ENCODE data around the gene FOXI3.

The FOXI3 gene

DNA sequence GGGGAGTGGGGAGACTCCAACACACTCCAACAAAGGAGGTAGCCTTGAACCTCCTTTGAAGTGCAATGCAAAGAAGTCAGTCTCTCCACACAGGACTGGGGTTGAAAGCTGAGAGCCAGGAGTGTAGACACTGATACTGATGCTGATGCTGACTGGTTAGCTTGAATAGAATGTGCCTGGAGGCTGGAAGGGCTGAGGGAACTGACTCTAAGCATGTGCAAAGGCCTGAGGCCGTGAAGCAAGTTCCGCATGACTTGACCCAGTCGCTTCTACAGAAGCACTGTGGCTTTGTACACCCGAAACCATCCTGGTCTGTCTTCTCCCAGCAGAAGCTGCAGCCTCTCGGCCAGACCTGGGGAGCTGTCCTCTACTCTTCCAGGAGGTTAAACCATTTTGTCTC is 10.4 kb downstream of the FOXI3 start:
- TF ChIP-seq ZC3H10 (CRISPR knock-in tag; IDR thresholded peaks at IDR 0.05), result no peak
- TF ChIP-seq ISL1 (CRISPR knock-in tag; IDR thresholded peaks at IDR 0.05), result no peak
- TF ChIP-seq, protein P1, sequence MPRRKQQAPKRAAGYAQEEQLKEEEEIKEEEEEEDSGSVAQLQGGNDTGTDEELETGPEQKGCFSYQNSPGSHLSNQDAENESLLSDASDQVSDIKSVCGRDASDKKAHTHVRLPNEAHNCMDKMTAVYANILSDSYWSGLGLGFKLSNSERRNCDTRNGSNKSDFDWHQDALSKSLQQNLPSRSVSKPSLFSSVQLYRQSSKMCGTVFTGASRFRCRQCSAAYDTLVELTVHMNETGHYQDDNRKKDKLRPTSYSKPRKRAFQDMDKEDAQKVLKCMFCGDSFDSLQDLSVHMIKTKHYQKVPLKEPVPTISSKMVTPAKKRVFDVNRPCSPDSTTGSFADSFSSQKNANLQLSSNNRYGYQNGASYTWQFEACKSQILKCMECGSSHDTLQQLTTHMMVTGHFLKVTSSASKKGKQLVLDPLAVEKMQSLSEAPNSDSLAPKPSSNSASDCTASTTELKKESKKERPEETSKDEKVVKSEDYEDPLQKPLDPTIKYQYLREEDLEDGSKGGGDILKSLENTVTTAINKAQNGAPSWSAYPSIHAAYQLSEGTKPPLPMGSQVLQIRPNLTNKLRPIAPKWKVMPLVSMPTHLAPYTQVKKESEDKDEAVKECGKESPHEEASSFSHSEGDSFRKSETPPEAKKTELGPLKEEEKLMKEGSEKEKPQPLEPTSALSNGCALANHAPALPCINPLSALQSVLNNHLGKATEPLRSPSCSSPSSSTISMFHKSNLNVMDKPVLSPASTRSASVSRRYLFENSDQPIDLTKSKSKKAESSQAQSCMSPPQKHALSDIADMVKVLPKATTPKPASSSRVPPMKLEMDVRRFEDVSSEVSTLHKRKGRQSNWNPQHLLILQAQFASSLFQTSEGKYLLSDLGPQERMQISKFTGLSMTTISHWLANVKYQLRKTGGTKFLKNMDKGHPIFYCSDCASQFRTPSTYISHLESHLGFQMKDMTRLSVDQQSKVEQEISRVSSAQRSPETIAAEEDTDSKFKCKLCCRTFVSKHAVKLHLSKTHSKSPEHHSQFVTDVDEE (CRISPR knock-in tag; IDR thresholded peaks at IDR 0.05), result no peak
- TF ChIP-seq BACH2 (CRISPR knock-in tag; IDR thresholded peaks at IDR 0.05; ENCODE audit: borderline replicate concordance), result no peak
- TF ChIP-seq TOX (CRISPR knock-in tag; IDR thresholded peaks at IDR 0.05; ENCODE audit: borderline replicate concordance), result no peak
- TF ChIP-seq ZNF8 (CRISPR knock-in tag; IDR thresholded peaks at IDR 0.05), result no peak
- TF ChIP-seq, protein P2, sequence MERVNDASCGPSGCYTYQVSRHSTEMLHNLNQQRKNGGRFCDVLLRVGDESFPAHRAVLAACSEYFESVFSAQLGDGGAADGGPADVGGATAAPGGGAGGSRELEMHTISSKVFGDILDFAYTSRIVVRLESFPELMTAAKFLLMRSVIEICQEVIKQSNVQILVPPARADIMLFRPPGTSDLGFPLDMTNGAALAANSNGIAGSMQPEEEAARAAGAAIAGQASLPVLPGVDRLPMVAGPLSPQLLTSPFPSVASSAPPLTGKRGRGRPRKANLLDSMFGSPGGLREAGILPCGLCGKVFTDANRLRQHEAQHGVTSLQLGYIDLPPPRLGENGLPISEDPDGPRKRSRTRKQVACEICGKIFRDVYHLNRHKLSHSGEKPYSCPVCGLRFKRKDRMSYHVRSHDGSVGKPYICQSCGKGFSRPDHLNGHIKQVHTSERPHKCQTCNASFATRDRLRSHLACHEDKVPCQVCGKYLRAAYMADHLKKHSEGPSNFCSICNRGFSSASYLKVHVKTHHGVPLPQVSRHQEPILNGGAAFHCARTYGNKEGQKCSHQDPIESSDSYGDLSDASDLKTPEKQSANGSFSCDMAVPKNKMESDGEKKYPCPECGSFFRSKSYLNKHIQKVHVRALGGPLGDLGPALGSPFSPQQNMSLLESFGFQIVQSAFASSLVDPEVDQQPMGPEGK (CRISPR knock-in tag; IDR thresholded peaks at IDR 0.05; ENCODE audit: borderline replicate concordance), result no peak
- no peak for TF ChIP-seq GLIS3 (CRISPR knock-in tag; IDR thresholded peaks at IDR 0.05)
- TF ChIP-seq PPARA (CRISPR knock-in tag; IDR thresholded peaks at IDR 0.05; ENCODE audit: borderline replicate concordance), result no peak
- TF ChIP-seq ZNF565 (CRISPR knock-in tag; conservative IDR thresholded peaks at IDR 0.05; ENCODE audit: low read depth), result no peak
- TF ChIP-seq, protein P3, sequence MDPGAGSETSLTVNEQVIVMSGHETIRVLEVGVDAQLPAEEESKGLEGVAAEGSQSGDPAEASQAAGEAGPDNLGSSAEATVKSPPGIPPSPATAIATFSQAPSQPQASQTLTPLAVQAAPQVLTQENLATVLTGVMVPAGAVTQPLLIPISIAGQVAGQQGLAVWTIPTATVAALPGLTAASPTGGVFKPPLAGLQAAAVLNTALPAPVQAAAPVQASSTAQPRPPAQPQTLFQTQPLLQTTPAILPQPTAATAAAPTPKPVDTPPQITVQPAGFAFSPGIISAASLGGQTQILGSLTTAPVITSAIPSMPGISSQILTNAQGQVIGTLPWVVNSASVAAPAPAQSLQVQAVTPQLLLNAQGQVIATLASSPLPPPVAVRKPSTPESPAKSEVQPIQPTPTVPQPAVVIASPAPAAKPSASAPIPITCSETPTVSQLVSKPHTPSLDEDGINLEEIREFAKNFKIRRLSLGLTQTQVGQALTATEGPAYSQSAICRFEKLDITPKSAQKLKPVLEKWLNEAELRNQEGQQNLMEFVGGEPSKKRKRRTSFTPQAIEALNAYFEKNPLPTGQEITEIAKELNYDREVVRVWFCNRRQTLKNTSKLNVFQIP (CRISPR knock-in tag; IDR thresholded peaks at IDR 0.05; ENCODE audit: borderline replicate concordance, low read depth), result no peak
- TF ChIP-seq, protein P4, sequence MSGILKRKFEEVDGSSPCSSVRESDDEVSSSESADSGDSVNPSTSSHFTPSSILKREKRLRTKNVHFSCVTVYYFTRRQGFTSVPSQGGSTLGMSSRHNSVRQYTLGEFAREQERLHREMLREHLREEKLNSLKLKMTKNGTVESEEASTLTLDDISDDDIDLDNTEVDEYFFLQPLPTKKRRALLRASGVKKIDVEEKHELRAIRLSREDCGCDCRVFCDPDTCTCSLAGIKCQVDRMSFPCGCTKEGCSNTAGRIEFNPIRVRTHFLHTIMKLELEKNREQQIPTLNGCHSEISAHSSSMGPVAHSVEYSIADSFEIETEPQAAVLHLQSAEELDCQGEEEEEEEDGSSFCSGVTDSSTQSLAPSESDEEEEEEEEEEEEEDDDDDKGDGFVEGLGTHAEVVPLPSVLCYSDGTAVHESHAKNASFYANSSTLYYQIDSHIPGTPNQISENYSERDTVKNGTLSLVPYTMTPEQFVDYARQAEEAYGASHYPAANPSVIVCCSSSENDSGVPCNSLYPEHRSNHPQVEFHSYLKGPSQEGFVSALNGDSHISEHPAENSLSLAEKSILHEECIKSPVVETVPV (CRISPR knock-in tag; IDR thresholded peaks at IDR 0.05), result no peak
- TF ChIP-seq ARNTL (CRISPR knock-in tag; IDR thresholded peaks at IDR 0.05; ENCODE audit: borderline replicate concordance, low read depth), result no peak
- TF ChIP-seq ZNF70 (CRISPR knock-in tag; IDR thresholded peaks at IDR 0.05), result no peak
- no peak for TF ChIP-seq SNAI2 (CRISPR knock-in tag; IDR thresholded peaks at IDR 0.05)
- no peak for TF ChIP-seq ZFP3 (CRISPR knock-in tag; IDR thresholded peaks at IDR 0.05)
- TF ChIP-seq, protein P5, sequence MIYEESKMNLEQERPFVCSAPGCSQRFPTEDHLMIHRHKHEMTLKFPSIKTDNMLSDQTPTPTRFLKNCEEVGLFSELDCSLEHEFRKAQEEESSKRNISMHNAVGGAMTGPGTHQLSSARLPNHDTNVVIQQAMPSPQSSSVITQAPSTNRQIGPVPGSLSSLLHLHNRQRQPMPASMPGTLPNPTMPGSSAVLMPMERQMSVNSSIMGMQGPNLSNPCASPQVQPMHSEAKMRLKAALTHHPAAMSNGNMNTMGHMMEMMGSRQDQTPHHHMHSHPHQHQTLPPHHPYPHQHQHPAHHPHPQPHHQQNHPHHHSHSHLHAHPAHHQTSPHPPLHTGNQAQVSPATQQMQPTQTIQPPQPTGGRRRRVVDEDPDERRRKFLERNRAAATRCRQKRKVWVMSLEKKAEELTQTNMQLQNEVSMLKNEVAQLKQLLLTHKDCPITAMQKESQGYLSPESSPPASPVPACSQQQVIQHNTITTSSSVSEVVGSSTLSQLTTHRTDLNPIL (CRISPR knock-in tag; IDR thresholded peaks at IDR 0.05; ENCODE audit: low read depth), result no peak
- no peak for TF ChIP-seq TCF4 (CRISPR knock-in tag; IDR thresholded peaks at IDR 0.05; ENCODE audit: borderline replicate concordance)
- TF ChIP-seq ZFP30 (CRISPR knock-in tag; IDR thresholded peaks at IDR 0.05), result no peak
- no peak for ATAC-seq

DNA sequence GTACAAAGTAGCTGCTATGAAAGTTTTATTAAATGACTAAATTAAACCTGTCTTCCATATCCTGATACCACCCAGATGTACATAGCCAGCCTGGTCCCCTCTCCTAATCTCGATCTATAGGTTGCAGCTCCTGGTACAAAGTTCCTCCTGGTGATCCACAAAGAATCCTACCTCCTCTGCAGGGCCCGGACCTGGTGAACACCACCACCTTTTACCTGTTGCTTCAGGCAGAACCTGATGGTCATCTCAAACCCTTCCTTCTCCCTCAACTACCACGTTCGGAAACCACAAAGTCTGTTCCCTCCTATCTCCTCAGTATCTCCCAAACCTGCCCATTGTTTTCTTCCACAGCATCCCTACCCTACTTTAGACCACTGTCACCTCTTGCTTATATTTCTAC is 15.5 kb downstream of the FOXI3 start:
- no peak for ATAC-seq
- TF ChIP-seq ZNF8 (CRISPR knock-in tag; IDR thresholded peaks at IDR 0.05) (no peak), ZNF565 (CRISPR knock-in tag; conservative IDR thresholded peaks at IDR 0.05; ENCODE audit: low read depth) (no peak), OSR1 (CRISPR knock-in tag; IDR thresholded peaks at IDR 0.05) (no peak), TCF4 (CRISPR knock-in tag; IDR thresholded peaks at IDR 0.05; ENCODE audit: borderline replicate concordance) (no peak), ZFP3 (CRISPR knock-in tag; IDR thresholded peaks at IDR 0.05) (no peak), ZNF70 (CRISPR knock-in tag; IDR thresholded peaks at IDR 0.05) (no peak), BACH2 (CRISPR knock-in tag; IDR thresholded peaks at IDR 0.05; ENCODE audit: borderline replicate concordance) (no peak), TOX (CRISPR knock-in tag; IDR thresholded peaks at IDR 0.05; ENCODE audit: borderline replicate concordance) (no peak), ARNTL (CRISPR knock-in tag; IDR thresholded peaks at IDR 0.05; ENCODE audit: borderline replicate concordance, low read depth) (no peak), GLIS3 (CRISPR knock-in tag; IDR thresholded peaks at IDR 0.05) (no peak), ESRRG (CRISPR knock-in tag; IDR thresholded peaks at IDR 0.05) (no peak), ZFP30 (CRISPR knock-in tag; IDR thresholded peaks at IDR 0.05) (no peak), ZC3H10 (CRISPR knock-in tag; IDR thresholded peaks at IDR 0.05) (no peak), RARB (CRISPR knock-in tag; IDR thresholded peaks at IDR 0.05) (no peak), SNAI2 (CRISPR knock-in tag; IDR thresholded peaks at IDR 0.05) (no peak), CSDC2 (CRISPR knock-in tag; IDR thresholded peaks at IDR 0.05) (no peak)
- TF ChIP-seq, protein P4 (CRISPR knock-in tag; IDR thresholded peaks at IDR 0.05), result no peak
- TF ChIP-seq, protein P3 (CRISPR knock-in tag; IDR thresholded peaks at IDR 0.05; ENCODE audit: borderline replicate concordance, low read depth), result no peak
- TF ChIP-seq, protein P2 (CRISPR knock-in tag; IDR thresholded peaks at IDR 0.05; ENCODE audit: borderline replicate concordance), result no peak
